ENCODE data around the gene OGA.

The OGA gene

DNA sequence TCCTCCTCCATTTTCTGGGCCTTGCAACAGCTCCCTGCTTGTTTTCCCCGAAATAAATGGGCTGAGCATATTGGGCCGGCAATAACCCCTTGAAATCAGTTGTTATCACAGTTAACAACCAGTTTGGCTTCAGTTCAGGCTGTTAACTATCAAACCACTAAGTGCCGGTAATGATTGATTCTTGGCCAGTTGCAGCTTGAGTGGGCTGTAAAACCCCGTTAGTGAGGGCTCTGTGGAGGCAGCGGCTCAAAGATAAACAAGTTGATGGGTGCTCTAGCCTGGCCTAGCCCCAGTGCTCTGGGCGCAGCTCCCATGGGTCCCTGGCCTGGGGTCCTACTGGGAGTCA, 50.7 kb downstream of the OGA start:
- TF ChIP-seq, protein P1, sequence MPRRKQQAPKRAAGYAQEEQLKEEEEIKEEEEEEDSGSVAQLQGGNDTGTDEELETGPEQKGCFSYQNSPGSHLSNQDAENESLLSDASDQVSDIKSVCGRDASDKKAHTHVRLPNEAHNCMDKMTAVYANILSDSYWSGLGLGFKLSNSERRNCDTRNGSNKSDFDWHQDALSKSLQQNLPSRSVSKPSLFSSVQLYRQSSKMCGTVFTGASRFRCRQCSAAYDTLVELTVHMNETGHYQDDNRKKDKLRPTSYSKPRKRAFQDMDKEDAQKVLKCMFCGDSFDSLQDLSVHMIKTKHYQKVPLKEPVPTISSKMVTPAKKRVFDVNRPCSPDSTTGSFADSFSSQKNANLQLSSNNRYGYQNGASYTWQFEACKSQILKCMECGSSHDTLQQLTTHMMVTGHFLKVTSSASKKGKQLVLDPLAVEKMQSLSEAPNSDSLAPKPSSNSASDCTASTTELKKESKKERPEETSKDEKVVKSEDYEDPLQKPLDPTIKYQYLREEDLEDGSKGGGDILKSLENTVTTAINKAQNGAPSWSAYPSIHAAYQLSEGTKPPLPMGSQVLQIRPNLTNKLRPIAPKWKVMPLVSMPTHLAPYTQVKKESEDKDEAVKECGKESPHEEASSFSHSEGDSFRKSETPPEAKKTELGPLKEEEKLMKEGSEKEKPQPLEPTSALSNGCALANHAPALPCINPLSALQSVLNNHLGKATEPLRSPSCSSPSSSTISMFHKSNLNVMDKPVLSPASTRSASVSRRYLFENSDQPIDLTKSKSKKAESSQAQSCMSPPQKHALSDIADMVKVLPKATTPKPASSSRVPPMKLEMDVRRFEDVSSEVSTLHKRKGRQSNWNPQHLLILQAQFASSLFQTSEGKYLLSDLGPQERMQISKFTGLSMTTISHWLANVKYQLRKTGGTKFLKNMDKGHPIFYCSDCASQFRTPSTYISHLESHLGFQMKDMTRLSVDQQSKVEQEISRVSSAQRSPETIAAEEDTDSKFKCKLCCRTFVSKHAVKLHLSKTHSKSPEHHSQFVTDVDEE (CRISPR knock-in tag; IDR thresholded peaks at IDR 0.05), result no peak
- no peak for TF ChIP-seq TOX (CRISPR knock-in tag; IDR thresholded peaks at IDR 0.05; ENCODE audit: borderline replicate concordance)

GRCh38 chr10:101766753-101767599, 51.3 kb downstream of the OGA start:
- no peak for ATAC-seq
- TF ChIP-seq, protein P2, sequence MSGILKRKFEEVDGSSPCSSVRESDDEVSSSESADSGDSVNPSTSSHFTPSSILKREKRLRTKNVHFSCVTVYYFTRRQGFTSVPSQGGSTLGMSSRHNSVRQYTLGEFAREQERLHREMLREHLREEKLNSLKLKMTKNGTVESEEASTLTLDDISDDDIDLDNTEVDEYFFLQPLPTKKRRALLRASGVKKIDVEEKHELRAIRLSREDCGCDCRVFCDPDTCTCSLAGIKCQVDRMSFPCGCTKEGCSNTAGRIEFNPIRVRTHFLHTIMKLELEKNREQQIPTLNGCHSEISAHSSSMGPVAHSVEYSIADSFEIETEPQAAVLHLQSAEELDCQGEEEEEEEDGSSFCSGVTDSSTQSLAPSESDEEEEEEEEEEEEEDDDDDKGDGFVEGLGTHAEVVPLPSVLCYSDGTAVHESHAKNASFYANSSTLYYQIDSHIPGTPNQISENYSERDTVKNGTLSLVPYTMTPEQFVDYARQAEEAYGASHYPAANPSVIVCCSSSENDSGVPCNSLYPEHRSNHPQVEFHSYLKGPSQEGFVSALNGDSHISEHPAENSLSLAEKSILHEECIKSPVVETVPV (CRISPR knock-in tag; IDR thresholded peaks at IDR 0.05), result no peak
- no peak for TF ChIP-seq ESRRG (CRISPR knock-in tag; IDR thresholded peaks at IDR 0.05)
- TF ChIP-seq BACH2 (CRISPR knock-in tag; IDR thresholded peaks at IDR 0.05; ENCODE audit: borderline replicate concordance), result no peak
- TF ChIP-seq, protein P3, sequence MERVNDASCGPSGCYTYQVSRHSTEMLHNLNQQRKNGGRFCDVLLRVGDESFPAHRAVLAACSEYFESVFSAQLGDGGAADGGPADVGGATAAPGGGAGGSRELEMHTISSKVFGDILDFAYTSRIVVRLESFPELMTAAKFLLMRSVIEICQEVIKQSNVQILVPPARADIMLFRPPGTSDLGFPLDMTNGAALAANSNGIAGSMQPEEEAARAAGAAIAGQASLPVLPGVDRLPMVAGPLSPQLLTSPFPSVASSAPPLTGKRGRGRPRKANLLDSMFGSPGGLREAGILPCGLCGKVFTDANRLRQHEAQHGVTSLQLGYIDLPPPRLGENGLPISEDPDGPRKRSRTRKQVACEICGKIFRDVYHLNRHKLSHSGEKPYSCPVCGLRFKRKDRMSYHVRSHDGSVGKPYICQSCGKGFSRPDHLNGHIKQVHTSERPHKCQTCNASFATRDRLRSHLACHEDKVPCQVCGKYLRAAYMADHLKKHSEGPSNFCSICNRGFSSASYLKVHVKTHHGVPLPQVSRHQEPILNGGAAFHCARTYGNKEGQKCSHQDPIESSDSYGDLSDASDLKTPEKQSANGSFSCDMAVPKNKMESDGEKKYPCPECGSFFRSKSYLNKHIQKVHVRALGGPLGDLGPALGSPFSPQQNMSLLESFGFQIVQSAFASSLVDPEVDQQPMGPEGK (CRISPR knock-in tag; IDR thresholded peaks at IDR 0.05; ENCODE audit: borderline replicate concordance), result no peak
- no peak for TF ChIP-seq ZC3H10 (CRISPR knock-in tag; IDR thresholded peaks at IDR 0.05)
- no peak for TF ChIP-seq ZNF8 (CRISPR knock-in tag; IDR thresholded peaks at IDR 0.05)
- TF ChIP-seq ZNF565 (CRISPR knock-in tag; conservative IDR thresholded peaks at IDR 0.05; ENCODE audit: low read depth), result no peak
- no peak for TF ChIP-seq ARNTL (CRISPR knock-in tag; IDR thresholded peaks at IDR 0.05; ENCODE audit: borderline replicate concordance, low read depth)
- no peak for TF ChIP-seq PPARA (CRISPR knock-in tag; IDR thresholded peaks at IDR 0.05; ENCODE audit: borderline replicate concordance)
- TF ChIP-seq SNAI2 (CRISPR knock-in tag; IDR thresholded peaks at IDR 0.05), result no peak
- TF ChIP-seq GLIS3 (CRISPR knock-in tag; IDR thresholded peaks at IDR 0.05), result no peak
- TF ChIP-seq OSR1 (CRISPR knock-in tag; IDR thresholded peaks at IDR 0.05), result no peak
- TF ChIP-seq, protein P4, sequence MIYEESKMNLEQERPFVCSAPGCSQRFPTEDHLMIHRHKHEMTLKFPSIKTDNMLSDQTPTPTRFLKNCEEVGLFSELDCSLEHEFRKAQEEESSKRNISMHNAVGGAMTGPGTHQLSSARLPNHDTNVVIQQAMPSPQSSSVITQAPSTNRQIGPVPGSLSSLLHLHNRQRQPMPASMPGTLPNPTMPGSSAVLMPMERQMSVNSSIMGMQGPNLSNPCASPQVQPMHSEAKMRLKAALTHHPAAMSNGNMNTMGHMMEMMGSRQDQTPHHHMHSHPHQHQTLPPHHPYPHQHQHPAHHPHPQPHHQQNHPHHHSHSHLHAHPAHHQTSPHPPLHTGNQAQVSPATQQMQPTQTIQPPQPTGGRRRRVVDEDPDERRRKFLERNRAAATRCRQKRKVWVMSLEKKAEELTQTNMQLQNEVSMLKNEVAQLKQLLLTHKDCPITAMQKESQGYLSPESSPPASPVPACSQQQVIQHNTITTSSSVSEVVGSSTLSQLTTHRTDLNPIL (CRISPR knock-in tag; IDR thresholded peaks at IDR 0.05; ENCODE audit: low read depth), result no peak
- TF ChIP-seq TCF4 (CRISPR knock-in tag; IDR thresholded peaks at IDR 0.05; ENCODE audit: borderline replicate concordance), result no peak
- TF ChIP-seq, protein P1 (CRISPR knock-in tag; IDR thresholded peaks at IDR 0.05), result no peak
- TF ChIP-seq ZNF70 (CRISPR knock-in tag; IDR thresholded peaks at IDR 0.05), result no peak
- no peak for TF ChIP-seq ISL1 (CRISPR knock-in tag; IDR thresholded peaks at IDR 0.05)
- TF ChIP-seq RARB (CRISPR knock-in tag; IDR thresholded peaks at IDR 0.05), result no peak
- TF ChIP-seq TOX (CRISPR knock-in tag; IDR thresholded peaks at IDR 0.05; ENCODE audit: borderline replicate concordance), result no peak

More for the DNA sequence above, 50.7 kb downstream of the OGA start:
- ATAC-seq, result no peak

- no peak for ATAC-seq
- TF ChIP-seq POU6F1 (CRISPR knock-in tag; IDR thresholded peaks at IDR 0.05; ENCODE audit: borderline replicate concordance, low read depth) (no peak), BACH2 (CRISPR knock-in tag; IDR thresholded peaks at IDR 0.05; ENCODE audit: borderline replicate concordance) (no peak), ISL1 (CRISPR knock-in tag; IDR thresholded peaks at IDR 0.05) (no peak), ZFP30 (CRISPR knock-in tag; IDR thresholded peaks at IDR 0.05) (no peak), TOX (CRISPR knock-in tag; IDR thresholded peaks at IDR 0.05; ENCODE audit: borderline replicate concordance) (no peak), ZNF565 (CRISPR knock-in tag; conservative IDR thresholded peaks at IDR 0.05; ENCODE audit: low read depth) (no peak), ESRRG (CRISPR knock-in tag; IDR thresholded peaks at IDR 0.05) (no peak), RARB (CRISPR knock-in tag; IDR thresholded peaks at IDR 0.05) (no peak), TCF4 (CRISPR knock-in tag; IDR thresholded peaks at IDR 0.05; ENCODE audit: borderline replicate concordance) (no peak), PPARA (CRISPR knock-in tag; IDR thresholded peaks at IDR 0.05; ENCODE audit: borderline replicate concordance) (no peak)
- TF ChIP-seq, protein P1 (CRISPR knock-in tag; IDR thresholded peaks at IDR 0.05), result no peak
These were observed 51.9 kb downstream of the OGA start for GRCh38 chr10:101766306-101766705.
